Mesenchymal stem cell (in vitro differentiated cells and primary cell): ENCODE results near the gene C5orf15.
A peak's percentile ranks its signal among the peaks of the same experiment; 100 is the strongest.

Experiments used
- DNase-seq: peaks from one replicate; pipeline ENCODE4 v3.0.0-alpha.2; 2013
- H2AFZ ChIP-seq: one replicate; pipeline ENCODE4 v1.6.1; 2013; ENCODE audit warnings: low read depth, mild to moderate bottlenecking, control low read depth, inconsistent platforms, low read length, moderate library complexity
- H2AK5ac ChIP-seq: 2 replicates; pipeline ENCODE4 v1.6.1; 2013; ENCODE audit warnings: low read length, moderate library complexity, mild to moderate bottlenecking, inconsistent platforms; ENCODE audit not compliant: severe bottlenecking
- H2BK120ac ChIP-seq: one replicate; pipeline ENCODE4 v1.6.1; 2013; ENCODE audit warnings: low read depth, mild to moderate bottlenecking, inconsistent platforms, low read length, moderate library complexity
- H2BK12ac ChIP-seq, 2 experiments: one replicate each; pipeline ENCODE4 v1.6.1; 2013; ENCODE audit warnings: inconsistent platforms in 2 of 2, low read length in 2 of 2, mild to moderate bottlenecking in 2 of 2, moderate library complexity in 2 of 2, control low read depth in 1 of 2
- H2BK15ac ChIP-seq: one replicate; pipeline ENCODE4 v1.6.1; 2013; ENCODE audit warnings: mild to moderate bottlenecking, low read depth, inconsistent platforms; ENCODE audit not compliant: poor library complexity, severe bottlenecking
- H2BK5ac ChIP-seq: 2 replicates; pipeline ENCODE4 v1.6.1; 2013; ENCODE audit warnings: low read depth, mild to moderate bottlenecking, low read length, control low read depth, inconsistent platforms; ENCODE audit not compliant: poor library complexity, severe bottlenecking
- H3K14ac ChIP-seq, 2 experiments: one replicate each; pipeline ENCODE4 v1.6.1; 2013; ENCODE audit warnings: inconsistent platforms in 2 of 2, low read length in 2 of 2, control low read depth in 1 of 2, mild to moderate bottlenecking in 1 of 2, moderate library complexity in 1 of 2
- H3K18ac ChIP-seq, 2 experiments: one replicate each; pipeline ENCODE4 v1.6.1; 2013; ENCODE audit warnings: inconsistent platforms in 2 of 2, low read length in 2 of 2, control low read depth in 1 of 2, low read depth in 1 of 2, mild to moderate bottlenecking in 1 of 2
- H3K23ac ChIP-seq, 2 experiments: one replicate each; pipeline ENCODE4 v1.6.1; 2013; ENCODE audit warnings: inconsistent platforms in 2 of 2, low read length in 2 of 2, mild to moderate bottlenecking in 2 of 2, moderate library complexity in 2 of 2, control low read depth in 1 of 2
- H3K27ac ChIP-seq: 2 replicates; pipeline ENCODE4 v1.5.1; 2013; ENCODE audit warnings: mild to moderate bottlenecking, moderate library complexity, low read length, control low read depth, inconsistent platforms; ENCODE audit not compliant: poor library complexity, severe bottlenecking
- H3K27me3 ChIP-seq, 2 experiments: 2 replicates each; pipeline versions ENCODE4 v1.6.1 to v1.7.0; 2013; ENCODE audit warnings: low read length in 2 of 2, mild to moderate bottlenecking in 2 of 2, moderate library complexity in 2 of 2, control low read depth in 1 of 2, inconsistent platforms in 1 of 2; ENCODE audit not compliant: control insufficient read depth in 1 of 2, insufficient read depth in 1 of 2
- H3K36me3 ChIP-seq, 2 experiments: 2 replicates each; pipeline versions ENCODE4 v1.6.1 to v1.7.0; 2013; ENCODE audit warnings: low read length in 2 of 2, control low read depth in 1 of 2, inconsistent platforms in 1 of 2, low read depth in 1 of 2, mild to moderate bottlenecking in 1 of 2; ENCODE audit not compliant: insufficient read depth in 2 of 2, control insufficient read depth in 1 of 2
- H3K4ac ChIP-seq, 2 experiments: one replicate each; pipeline ENCODE4 v1.6.1; 2013; ENCODE audit warnings: inconsistent platforms in 2 of 2, low read length in 2 of 2, mild to moderate bottlenecking in 2 of 2, moderate library complexity in 2 of 2, control low read depth in 1 of 2, low read depth in 1 of 2
- H3K4me1 ChIP-seq: 2 replicates; pipeline ENCODE4 v1.6.1; 2013; ENCODE audit warnings: low read depth, low read length, control low read depth; ENCODE audit not compliant: control insufficient read depth, insufficient read depth
- H3K4me2 ChIP-seq: 2 replicates; pipeline ENCODE4 v1.6.1; 2013; ENCODE audit warnings: low read length, mild to moderate bottlenecking, inconsistent platforms; ENCODE audit not compliant: poor library complexity, severe bottlenecking
- H3K4me3 ChIP-seq, 2 experiments: 2 replicates each; pipeline versions ENCODE4 v1.5.1 to v1.7.0; 2013; ENCODE audit warnings: low read length in 2 of 2, mild to moderate bottlenecking in 2 of 2, control low read depth in 1 of 2, low read depth in 1 of 2; ENCODE audit not compliant: insufficient read depth in 1 of 2
- H3K79me1 ChIP-seq: replicated peaks from 2 replicates; pipeline ENCODE4 v1.6.1; 2013; ENCODE audit warnings: mild to moderate bottlenecking, control low read depth, low read length, inconsistent platforms; ENCODE audit not compliant: poor library complexity, severe bottlenecking
- H3K9ac ChIP-seq: 2 replicates; pipeline ENCODE4 v1.7.0; 2013; ENCODE audit warnings: mild to moderate bottlenecking, low read length, moderate library complexity
- H3K9me3 ChIP-seq: 2 replicates; pipeline ENCODE4 v1.7.0; 2013; ENCODE audit warnings: mild to moderate bottlenecking, low read length; ENCODE audit not compliant: control insufficient read depth
- H4K8ac ChIP-seq: one replicate; pipeline ENCODE4 v1.6.1; 2013; ENCODE audit warnings: inconsistent platforms, mild to moderate bottlenecking, low read length, moderate library complexity
- H4K91ac ChIP-seq: one replicate; pipeline ENCODE4 v1.6.1; 2013; ENCODE audit warnings: mild to moderate bottlenecking, low read length, inconsistent platforms
- WGBS: methylation state at CpG from one replicate; pipeline ENCODE4 v1.1.7; 2013; ENCODE audit warnings: mixed read lengths; 5-methylcytosine and 5-hydroxymethylcytosine counted together

Gene C5orf15

DNA sequence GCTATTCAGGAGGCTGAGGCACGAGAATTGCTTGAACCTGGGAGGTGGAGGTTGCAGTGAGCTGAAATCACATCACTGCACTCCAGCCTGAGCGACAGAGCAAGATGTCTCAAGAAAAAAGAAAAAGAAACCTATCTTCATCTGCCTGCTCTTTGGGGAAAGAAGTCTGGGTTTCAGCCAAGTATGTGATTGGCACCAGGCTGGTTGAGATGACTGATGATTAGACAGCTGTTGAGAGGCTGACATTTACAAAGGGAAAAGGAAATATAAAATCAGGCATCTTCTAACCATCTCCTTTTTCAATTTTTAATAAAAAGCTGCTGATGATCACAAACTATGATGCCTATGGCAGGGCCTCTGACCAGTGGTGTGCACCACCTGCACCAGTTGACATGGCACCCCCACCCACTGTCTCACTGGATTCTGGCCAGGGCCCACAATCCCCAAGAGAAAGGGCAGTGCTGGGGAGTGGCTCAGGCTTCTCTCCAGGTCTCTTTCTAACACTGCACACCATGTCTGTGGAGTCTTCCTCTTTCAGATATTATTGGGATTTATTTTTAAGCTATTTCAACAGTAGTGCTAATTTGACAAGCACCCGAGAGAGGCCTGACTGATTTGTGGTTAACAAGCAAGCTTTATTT is 17.2 kb upstream of the C5orf15 start:
- Histone ChIP-seq H3K23ac (no peak overlapping the region), H3K27me3 (no peaks in the 10 kb centered on the region), H3K9ac (peak overlapping the region; percentile 8), H2BK12ac (no peak overlapping the region), H3K4me2 (no peak overlapping the region), H2BK5ac (no peak overlapping the region), H3K27ac (no peak overlapping the region), H3K18ac (no peak overlapping the region), H2AK5ac (no peak overlapping the region), H3K36me3 (peaks cover 61 to 87% of the 10 kb centered on the region in 2 experiments), H2AFZ (no peak overlapping the region), H2BK15ac (no peak overlapping the region), H3K4me1 (no peaks in the 10 kb centered on the region), H3K4ac (no peak overlapping the region), H2BK120ac (no peak overlapping the region), H4K8ac (no peak overlapping the region), H3K14ac (no peak overlapping the region), H3K79me1 (peaks cover 26% of the 10 kb centered on the region), H3K4me3 (no peak overlapping the region), H3K9me3 (no peaks in the 10 kb centered on the region), H4K91ac (no peak overlapping the region)
- no peak for DNase-seq
- 100% methylated on average over 3 of the region's 3 CpGs for WGBS

DNA sequence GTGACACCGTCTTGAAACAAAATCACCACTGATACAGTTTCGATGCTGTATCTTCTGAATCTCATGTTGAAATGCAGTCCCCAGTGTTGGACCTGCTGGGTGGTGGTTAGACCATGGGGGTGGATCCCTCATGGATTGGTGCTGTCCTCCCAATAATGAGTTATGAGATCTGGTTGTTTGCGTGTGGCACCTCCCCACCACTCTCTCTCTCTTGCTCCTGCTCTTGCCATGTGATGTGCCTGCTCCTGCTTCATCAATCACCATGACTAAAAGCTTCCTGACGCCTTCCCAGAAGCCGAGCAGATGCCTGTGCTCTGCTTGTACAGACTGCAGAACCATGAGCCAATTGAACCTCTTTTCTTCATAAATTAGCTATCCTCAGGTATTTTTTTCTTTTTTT is 15.2 kb upstream of the C5orf15 start:
- no peak overlapping the region for H3K4me3 ChIP-seq
- H2AFZ ChIP-seq, result no peak overlapping the region
- H2BK12ac ChIP-seq, result no peak overlapping the region
- H3K4ac ChIP-seq, result no peak overlapping the region
- H2BK120ac ChIP-seq, result no peak overlapping the region
- H3K27ac ChIP-seq, result no peak overlapping the region
- no peaks in the 10 kb centered on the region for H3K9me3 ChIP-seq
- no peak overlapping the region for H2BK5ac ChIP-seq
- H3K27me3 ChIP-seq, result no peaks in the 10 kb centered on the region
- H3K23ac ChIP-seq, result no peak overlapping the region
- H3K79me1 ChIP-seq, result peaks cover 16% of the 10 kb centered on the region
- no peak overlapping the region for H4K91ac ChIP-seq
- H4K8ac ChIP-seq, result no peak overlapping the region
- no peak overlapping the region for H2BK15ac ChIP-seq
- no peak overlapping the region for H2AK5ac ChIP-seq
- H3K4me2 ChIP-seq, result no peak overlapping the region
- H3K9ac ChIP-seq, result no peak overlapping the region
- WGBS, result 83% methylated on average over 5 of the region's 5 CpGs
- no peak for DNase-seq
- no peak overlapping the region for H3K14ac ChIP-seq
- H3K4me1 ChIP-seq, result peaks cover 3% of the 10 kb centered on the region
- H3K18ac ChIP-seq, result no peak overlapping the region
- H3K36me3 ChIP-seq, result peaks cover 49 to 88% of the 10 kb centered on the region in 2 experiments

DNA sequence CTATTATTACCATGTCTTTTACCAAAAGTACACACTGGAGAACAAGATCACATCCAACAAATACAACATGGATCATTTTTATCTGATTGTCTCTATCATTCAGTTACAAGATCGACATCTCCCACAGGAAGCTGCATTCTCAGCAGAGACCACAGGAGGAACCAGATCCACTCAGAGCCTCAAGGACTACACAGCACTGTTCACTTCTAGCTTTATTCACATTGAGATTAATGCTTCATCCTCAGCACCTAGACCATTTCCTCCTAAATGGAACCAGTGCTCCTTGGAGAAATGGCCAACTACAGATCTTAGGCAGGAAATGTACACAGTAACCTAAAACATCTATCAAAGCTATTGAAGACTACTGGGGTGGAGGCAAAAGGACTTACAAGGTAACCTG is 13.3 kb upstream of the C5orf15 start:
- Histone ChIP-seq H3K4me1 (peaks cover 10% of the 10 kb centered on the region), H3K9ac (no peak overlapping the region), H3K36me3 (peaks cover 39 to 82% of the 10 kb centered on the region in 2 experiments), H2AK5ac (no peak overlapping the region), H3K4ac (no peak overlapping the region), H3K14ac (no peak overlapping the region), H3K4me2 (no peak overlapping the region), H4K91ac (no peak overlapping the region), H2BK120ac (no peak overlapping the region), H3K27ac (no peak overlapping the region), H3K18ac (no peak overlapping the region), H3K9me3 (no peaks in the 10 kb centered on the region), H2BK15ac (no peak overlapping the region), H3K79me1 (peaks cover 15% of the 10 kb centered on the region), H3K4me3 (no peak overlapping the region), H2BK5ac (no peak overlapping the region), H2AFZ (no peak overlapping the region), H3K27me3 (no peaks in the 10 kb centered on the region), H4K8ac (no peak overlapping the region), H3K23ac (no peak overlapping the region), H2BK12ac (no peak overlapping the region)
- no peak for DNase-seq
- WGBS, result 79% methylated on average over 1 of the region's 1 CpG

DNA sequence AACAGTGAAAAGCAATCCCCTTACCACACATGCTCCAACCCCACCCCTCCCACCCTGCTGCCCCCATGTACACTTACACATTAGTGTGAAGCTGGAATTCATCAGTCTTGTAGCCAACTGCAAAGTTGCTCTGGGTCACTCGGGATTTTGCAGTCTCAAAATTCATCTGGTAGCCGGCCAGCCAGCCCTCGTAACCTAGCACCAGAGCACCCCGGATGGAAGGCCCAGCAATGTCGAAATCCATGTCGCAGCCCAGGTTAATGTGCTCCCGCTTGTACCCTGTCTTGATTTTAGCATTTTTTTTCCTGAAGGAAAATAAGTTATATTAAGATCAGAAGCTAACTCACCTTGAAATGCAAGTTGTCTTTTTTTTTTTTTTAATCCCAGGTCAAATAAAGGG is 12.2 kb upstream of the C5orf15 start:
- Histone ChIP-seq H2BK120ac (no peak overlapping the region), H2AK5ac (no peak overlapping the region), H3K36me3 (peaks cover 38 to 77% of the 10 kb centered on the region in 2 experiments), H3K4me3 (no peak overlapping the region), H3K23ac (no peak overlapping the region), H3K18ac (no peak overlapping the region), H4K91ac (no peak overlapping the region), H3K4me1 (peaks cover 10% of the 10 kb centered on the region), H3K9me3 (no peaks in the 10 kb centered on the region), H3K4me2 (no peak overlapping the region), H3K9ac (peak overlapping the region; percentile 2), H3K27me3 (no peaks in the 10 kb centered on the region), H2BK12ac (no peak overlapping the region), H3K27ac (peak overlapping the region; percentile 18), H2BK15ac (no peak overlapping the region), H3K4ac (no peak overlapping the region), H3K14ac (no peak overlapping the region), H2BK5ac (no peak overlapping the region), H4K8ac (no peak overlapping the region), H3K79me1 (peaks cover 13% of the 10 kb centered on the region), H2AFZ (no peak overlapping the region)
- no peak for DNase-seq
- 94% methylated on average over 4 of the region's 7 CpGs for whole genome bisulfite sequencing
